Sigmoid colon (tissue), 4 donors: ENCODE data around the gene ZBTB24.

Experiments used
- CTCF ChIP-seq, 4 experiments: fragments of 450-650 bp in 3 of 4; fragments of 200-600 bp in 1 of 4; IDR thresholded peaks; one replicate each; pipeline ENCODE4 v1.5.1; 2016 to 2019; ENCODE audit warnings: antibody characterized with exemption in 4 of 4, mild to moderate bottlenecking in 3 of 4, moderate library complexity in 2 of 4
- EP300 ChIP-seq, 4 donors: sonication (generic); formaldehyde crosslinking; IDR thresholded peaks; one replicate each; pipeline ENCODE4 v1.6.1; 2017; ENCODE audit warnings: antibody characterized with exemption in 4 of 4
- POLR2A ChIP-seq, 2 donors: fragments of 450-650 bp; IDR thresholded peaks; one replicate each; pipeline ENCODE4 v1.6.1; 2016; ENCODE audit warnings: antibody characterized with exemption in 2 of 2, mild to moderate bottlenecking in 2 of 2, moderate library complexity in 2 of 2

- TF ChIP-seq EP300 (IDR thresholded peaks at IDR 0.05) (no peak), CTCF (IDR thresholded peaks at IDR 0.05) (no peak), POLR2A (IDR thresholded peaks at IDR 0.05) (no peak)
These were observed 35.0 kb downstream of the ZBTB24 start for GRCh38 chr6:109447878-109448555.
